Keratinocyte (primary cell): Measurements from ENCODE around the gene RAF1.

Experiments used
- EZH2 ChIP-seq: IDR thresholded peaks from one replicate; pipeline ENCODE4 v1.6.1; 2012; ENCODE audit warnings: inconsistent platforms, mild to moderate bottlenecking, low read length, moderate library complexity
- TF ChIP-seq, protein P1 (sequence below), 3 experiments: IDR thresholded peaks in 1 of 3; conservative IDR thresholded peaks in 1 of 3; optimal IDR thresholded peaks in 1 of 3; 2 replicates in 2 of 3; 3 replicates in 1 of 3; pipeline versions ENCODE3 to v1.5.1; 2011; ENCODE audit warnings: low read length in 3 of 3, mild to moderate bottlenecking in 3 of 3, moderate library complexity in 2 of 3, control low read depth in 1 of 3, inconsistent platforms in 1 of 3; ENCODE audit not compliant: insufficient read depth in 2 of 3; ENCODE audit errors: extremely low read depth in 1 of 3

DNA sequence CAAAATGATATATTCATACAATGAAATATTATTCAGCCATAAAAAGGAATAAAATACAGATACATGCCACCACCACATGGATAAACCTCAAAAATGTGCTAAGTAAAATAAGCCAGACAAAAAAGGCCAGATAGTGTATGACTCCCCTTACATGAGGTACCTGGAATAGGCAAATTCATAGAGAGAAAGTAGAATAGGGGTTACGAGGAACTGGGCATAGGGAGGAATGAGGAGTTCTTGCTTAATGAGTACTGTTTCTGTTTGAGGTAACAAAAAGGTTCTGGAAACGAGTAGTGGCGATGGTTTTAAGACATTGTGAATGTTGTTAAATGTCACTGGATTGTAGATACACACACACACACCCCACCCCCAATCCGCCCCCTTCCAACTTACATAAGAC, 8.2 kb downstream of the RAF1 start:
- TF ChIP-seq, protein P1, sequence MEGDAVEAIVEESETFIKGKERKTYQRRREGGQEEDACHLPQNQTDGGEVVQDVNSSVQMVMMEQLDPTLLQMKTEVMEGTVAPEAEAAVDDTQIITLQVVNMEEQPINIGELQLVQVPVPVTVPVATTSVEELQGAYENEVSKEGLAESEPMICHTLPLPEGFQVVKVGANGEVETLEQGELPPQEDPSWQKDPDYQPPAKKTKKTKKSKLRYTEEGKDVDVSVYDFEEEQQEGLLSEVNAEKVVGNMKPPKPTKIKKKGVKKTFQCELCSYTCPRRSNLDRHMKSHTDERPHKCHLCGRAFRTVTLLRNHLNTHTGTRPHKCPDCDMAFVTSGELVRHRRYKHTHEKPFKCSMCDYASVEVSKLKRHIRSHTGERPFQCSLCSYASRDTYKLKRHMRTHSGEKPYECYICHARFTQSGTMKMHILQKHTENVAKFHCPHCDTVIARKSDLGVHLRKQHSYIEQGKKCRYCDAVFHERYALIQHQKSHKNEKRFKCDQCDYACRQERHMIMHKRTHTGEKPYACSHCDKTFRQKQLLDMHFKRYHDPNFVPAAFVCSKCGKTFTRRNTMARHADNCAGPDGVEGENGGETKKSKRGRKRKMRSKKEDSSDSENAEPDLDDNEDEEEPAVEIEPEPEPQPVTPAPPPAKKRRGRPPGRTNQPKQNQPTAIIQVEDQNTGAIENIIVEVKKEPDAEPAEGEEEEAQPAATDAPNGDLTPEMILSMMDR (optimal IDR thresholded peaks at IDR 0.05 in 1 of 3, IDR thresholded peaks at IDR 0.05 in 1 of 3, conservative IDR thresholded peaks at IDR 0.05 in 1 of 3; ENCODE audit: extremely low read depth in 1 of 3, insufficient read depth in 2 of 3, low read length in 3 of 3): no peak
- no peak for TF ChIP-seq EZH2
